GM21390 (cell line): Measurements from ENCODE around the gene NAA40.

ENCODE experiments used
- ATAC-seq: cut with Tn5 transposase; IDR thresholded peaks from one replicate; pipeline ENCODE4 v1.9.1; 2021; ENCODE audit not compliant: unreplicated experiment

Gene NAA40

GRCh38 chr11:63912678-63913077 is 26.1 kb upstream of the NAA40 start:
- ATAC-seq = no peak

DNA sequence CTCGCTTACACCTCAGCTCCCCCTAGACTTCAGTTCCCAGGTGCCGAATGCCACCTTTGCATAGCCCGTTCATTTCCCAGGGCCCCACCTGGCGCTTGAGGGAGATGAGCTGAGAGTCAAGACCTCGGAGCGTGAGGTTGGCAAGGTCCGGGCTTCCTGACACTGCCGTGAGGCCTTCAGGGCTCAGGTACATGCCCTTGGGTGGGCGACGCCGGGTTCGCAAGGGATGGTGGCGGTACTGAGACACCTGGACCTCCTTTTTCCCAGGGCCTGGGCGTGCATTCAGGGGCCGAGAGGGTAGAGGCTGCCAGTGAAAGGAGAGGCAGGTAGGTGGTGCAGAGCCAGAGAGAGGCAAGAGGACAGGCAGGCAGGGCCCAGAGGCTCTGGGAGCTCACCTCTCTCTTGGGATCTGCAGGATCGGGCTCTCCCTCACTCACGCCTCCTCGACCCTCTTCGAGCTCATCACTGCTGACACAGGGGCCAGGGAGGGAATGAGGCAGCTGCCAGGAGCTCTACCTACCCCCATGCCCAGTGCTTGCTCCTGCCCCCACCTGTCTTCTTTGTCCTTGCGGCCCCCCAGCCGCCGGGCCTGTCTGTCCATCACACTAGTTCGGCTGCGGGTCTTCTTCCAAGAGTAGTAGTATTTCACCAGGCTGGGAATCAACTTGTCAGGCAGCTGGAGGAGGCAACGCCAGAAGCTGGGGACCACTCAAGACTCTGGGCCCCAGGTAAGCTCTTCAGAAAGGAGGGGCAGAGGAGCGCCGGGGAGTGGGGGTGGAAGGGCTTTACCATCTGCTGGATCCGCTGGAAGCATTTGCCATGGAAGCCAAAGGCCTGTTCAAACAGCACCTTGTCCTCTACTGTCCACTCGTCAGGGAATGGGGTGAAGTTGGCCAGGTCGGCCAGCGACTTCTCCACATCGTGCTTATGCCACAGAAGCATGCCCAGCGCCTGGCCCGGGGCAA is 24.7 kb upstream of the NAA40 start:
- no peak for ATAC-seq

DNA sequence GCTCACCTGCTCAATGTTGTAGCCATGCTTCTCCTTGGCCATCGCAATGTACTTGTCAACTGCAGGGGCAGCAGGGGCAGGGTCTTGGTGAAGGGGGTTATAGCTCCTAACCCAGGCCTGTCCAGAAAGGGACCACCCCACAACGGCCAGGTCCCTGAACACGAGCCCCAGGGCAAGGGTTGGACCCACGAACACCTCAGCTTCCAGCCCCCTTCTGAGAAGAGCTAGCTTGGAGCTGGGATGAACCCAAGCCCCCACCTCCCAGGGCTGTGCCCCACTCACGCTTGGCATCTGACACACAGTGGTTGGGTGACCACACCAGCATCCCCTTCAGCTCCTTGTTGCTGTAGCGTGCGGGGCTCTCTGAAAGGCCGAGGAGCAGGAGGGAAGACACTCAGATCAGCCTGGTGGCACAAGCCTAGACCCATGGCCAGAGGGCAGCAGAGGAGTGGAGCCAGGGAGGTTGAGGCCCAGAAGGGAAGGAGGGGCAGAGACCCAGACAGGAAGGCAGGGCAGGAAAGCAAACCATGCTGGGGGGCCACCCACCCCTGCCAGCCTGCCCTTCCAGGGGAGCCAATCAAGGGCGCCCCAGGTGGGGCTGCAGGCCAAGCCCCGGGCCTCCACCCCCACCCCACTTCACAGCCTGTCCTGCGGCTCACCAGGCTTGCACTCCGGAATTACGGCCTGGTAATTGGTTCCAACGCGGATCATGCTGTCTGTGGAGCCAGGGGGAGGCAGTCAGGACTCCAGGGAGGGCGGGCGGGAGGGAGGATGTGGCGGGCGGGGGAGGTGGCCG is 23.7 kb upstream of the NAA40 start:
- ATAC-seq = no peak

DNA sequence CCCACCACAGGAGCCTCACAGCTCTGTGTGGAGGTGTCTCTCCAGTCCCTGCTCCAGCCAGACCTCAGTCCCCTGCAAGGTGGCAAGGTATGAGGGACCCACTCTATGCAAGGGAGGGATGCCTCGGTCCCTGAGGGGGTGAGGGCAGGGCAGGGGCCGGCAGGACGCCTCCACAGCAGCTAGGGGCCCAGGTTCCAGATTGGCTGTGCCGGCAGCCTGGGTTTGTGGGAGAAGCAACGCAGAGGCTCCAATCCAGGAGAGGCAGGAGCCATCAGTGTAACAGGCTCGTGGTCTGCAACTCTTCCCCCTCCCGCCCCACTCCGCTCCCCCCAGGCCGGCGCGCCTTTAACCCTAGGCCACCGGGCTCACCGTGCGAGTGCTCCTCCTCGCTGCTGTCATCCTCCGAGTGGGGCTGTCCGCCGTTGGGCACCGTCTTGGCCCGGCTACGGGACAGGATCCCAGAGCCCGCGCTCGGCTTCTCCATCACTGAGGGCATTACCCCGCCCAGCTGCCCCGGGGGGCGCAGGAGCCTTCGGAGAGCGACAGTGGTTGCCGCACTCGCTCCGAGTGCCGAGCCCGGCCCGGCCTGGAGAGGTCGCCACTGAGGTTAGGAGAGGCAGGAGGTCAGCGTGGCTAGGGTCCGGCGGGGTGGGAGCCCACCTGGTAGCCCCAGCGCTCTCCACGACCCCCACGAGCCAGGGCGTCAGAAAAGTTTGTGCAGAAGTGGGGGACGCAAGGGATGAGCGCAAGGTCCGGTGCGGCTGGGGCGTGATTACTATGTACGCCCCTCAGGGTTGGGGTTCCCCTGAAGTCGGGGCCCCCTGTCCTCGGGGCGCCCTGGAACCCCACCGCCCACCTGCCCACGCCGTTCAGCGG is 22.6 kb upstream of the NAA40 start:
- no peak for ATAC-seq

DNA sequence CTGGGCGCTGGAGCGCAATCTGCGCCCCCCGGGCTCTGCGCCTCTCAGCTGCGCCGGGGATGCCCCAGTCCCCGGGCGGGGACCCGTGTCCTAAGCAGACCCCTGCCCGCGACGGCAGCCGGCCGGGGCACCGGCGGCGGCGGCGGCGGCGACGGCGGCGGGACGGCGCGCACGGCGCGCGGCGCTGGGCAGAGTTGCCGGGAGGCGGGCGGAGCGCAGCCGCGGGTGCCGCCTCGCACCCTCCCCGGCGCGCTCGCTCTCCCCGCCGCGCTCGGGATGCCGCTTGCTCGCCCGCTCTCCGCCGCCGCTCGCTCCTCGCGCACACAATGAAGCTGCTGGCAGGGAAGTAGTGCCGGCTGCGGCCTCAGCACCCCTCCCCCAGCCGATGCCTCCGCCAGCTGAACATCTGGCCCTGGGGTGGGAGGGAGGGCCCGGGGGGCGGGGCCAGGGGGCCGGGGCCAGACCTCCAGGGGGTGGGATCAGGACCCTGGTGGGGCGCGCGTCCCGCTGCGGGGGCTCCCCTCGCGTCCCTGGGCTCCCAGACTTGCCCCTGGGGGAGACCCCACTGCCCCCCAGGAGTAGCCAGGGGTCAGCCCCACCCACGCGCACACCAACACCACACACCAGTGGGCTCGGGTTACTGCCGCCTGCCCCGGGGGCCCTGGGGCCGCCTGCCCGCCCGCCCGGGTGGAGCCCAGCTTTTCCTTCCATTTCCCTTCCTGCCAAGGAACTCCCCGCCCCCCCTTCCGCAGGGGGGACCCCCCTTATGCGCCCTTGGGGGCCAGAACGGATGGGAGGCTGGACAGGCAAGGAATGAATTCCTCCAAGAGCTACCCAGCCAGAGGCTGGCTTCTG is 21.7 kb upstream of the NAA40 start, which contains the start of gene RCOR2:
RCOR2 (minus strand) TSS at position 328 of the 855 bp plus-strand sequence. CDS start 708 bp downstream, outside the sequence.
- no peak for ATAC-seq

GRCh38 chr11:63917692-63918506 is 20.9 kb upstream of the NAA40 start:
- ATAC-seq = no peak

- no peak for ATAC-seq
Measured at GRCh38 chr11:63918507-63919191, 20.2 kb upstream of the NAA40 start.

DNA sequence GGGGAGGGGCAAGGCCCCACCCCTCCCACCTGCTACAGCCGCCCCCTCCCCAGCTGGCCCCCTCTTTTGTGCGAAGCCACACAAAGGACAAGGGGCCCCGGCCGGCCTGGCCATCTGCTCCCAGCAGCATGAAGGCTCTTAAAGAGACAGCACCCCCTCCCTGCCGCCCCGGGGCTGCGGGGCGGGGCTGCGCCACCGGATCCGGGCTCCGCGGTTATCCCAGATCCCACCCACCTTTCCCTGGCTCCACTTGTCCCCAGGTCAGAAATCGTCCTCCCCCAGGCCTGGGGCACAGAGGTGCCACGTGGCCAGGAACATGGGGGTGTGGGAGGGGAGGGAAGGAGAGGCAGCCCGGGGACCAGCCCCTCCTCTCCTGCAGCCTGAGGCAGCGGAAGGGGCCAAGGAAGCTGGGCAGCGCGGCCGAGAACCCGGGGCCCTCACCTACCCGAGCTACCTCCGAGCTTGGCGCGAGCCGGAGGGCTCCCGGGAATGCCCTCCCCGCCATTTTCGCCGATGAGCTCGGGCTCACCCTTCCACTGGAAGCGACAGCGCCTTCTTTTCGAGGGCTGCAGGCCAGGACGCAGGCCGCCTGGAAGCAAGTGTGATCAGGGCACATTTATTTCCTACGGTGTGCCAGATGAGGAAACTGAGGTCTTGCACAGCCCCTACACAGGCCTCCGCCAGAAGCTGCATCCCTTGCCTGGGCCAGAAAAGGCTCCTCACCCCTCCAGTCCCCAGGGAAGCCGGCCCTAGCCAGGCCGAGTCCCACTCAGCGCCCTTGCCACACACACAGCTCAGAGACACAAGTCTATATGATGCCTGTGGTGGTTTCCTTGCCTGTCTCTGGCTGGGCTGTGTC is 19.3 kb upstream of the NAA40 start:
- ATAC-seq = no peak

DNA sequence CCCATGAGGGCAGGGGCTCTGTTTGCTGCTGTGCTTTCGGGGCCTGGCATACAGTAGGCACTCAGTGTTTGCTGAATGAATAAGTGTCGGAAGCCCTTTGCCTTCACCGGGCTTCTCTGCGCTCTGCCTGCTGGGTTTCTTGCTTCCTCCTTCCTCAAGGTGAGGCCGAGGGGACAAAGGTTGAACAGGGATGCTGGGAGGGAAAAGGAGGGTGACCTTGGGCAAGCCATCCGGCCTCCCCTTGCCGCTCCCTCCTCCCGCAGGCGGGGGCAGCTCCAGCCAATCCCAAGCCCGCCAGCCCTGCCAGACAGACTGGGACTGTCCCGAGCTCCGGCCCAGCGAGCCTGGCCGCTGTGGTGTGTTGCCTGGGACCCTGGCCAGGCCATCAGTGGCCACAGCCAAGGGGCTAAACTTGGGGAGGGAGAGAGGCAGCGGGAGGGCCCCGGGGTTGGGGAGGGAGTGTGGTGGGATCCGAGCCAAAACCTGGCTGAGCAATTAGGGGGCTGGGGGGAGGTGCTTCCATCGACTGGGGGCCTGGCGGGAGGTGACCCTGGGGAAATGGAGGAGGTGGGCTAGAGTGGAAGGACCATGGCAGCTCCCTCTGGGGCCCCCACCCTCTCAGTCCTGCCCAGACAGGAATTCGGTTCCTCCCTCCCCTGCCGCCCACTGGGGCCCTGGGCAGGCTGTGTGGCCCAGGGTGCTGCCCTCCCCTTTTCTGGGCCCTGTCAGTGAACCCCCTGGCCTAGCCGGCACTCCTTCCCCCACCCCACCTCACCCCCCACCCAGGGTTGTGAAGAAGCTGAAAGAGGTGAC is 18.5 kb upstream of the NAA40 start:
- ATAC-seq = no peak

DNA sequence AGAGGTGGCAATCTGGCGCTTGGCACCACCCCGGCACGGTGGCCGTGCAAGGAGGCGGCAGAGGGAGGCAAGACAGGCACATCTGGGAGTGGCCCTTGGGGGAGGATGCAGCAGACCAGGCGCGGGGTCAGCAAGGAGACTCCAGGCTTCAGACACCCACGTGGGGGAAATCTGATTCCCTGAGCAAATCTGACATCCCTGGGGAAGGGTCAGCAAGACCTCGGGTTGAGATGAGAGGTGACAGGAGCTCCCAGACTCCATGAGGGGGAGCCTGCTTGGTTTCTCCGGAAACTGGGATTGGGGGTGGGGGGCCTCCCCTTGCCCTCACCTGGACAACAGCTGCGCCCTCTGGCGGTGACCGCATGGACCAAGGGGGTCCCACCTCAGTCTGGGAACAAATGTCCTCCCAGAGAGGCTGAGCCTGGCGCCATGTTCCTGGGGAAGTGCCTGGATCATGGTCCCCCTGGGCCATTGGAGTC is 17.8 kb upstream of the NAA40 start:
- ATAC-seq = no peak

DNA sequence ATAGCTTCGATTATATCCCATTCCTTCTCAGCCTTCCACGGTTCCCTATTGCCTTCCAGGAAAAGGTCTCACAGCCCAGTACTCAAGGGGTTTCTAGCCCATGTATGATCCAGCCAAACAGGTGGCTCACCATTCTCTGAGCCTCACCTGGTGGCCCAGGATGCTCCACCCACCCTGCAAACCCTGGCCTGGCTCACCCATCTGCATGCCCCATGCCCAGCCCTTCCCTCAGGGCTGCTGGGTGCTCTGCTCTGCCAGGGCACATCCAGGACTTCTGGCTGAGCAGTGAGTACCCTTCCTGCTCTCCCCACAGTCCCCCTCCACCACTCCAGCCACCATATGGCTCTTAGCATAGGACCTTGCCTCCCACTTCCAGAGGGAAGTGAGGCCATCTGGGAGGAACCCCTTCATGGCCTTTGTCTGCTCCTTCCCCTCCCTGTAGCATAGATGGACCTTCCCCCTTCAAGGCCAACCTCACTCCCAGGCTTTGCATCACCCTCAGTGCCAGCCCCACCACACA is 16.1 kb upstream of the NAA40 start:
- no peak for ATAC-seq

DNA sequence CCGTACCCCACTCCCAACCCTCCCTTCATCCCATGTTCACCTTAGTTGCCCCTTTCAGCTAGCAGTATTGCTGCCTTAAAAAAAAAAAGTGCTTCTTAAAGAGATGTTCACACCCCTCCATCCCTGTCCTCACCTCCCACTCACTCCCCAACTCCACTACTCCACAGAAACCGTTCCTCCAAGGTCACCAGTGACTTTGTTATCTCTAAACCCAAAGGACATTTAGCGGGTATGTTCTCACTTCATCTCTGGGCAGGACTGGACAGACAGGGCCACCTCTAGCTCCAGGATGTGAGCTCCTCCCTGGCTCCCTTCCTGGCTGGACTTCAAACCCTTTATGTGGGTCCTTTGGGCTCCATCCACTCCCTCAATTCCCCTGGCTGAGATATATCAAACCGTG is 15.5 kb upstream of the NAA40 start:
- no peak for ATAC-seq

GRCh38 chr11:63929616-63930015 is 9.2 kb upstream of the NAA40 start:
- no peak for ATAC-seq

GRCh38 chr11:63931045-63931444 is 7.8 kb upstream of the NAA40 start:
- ATAC-seq = no peak

- no peak for ATAC-seq
Measured at GRCh38 chr11:63931876-63932275, 6.9 kb upstream of the NAA40 start.

- no peak for ATAC-seq
Measured at GRCh38 chr11:63933459-63933858, 5.3 kb upstream of the NAA40 start.
